Measurements from ENCODE around the gene CDKN2B. TPM values are rescaled to one million over a fixed set of nuclear protein-coding genes. Genes with fewer than 3 reads are reported as not detected.

The CDKN2B gene
- total RNA-seq, 1 donor from 2014 or later, result 1.8 TPM

- DNase-seq, result no peak
- intact Hi-C loops (cut with micrococcal nuclease), result loop anchor here (5.0 kb wide), 1 partner anchor 226 kb away; no protein-coding TSS in a partner anchor
- ATAC-seq, result no peak
Measured at GRCh38 chr9:22037954-22038690, 29.0 kb upstream of the CDKN2B start.

GRCh38 chr9:22036866-22037626 lies 27.9 kb upstream of the CDKN2B start:
- no peak for DNase-seq

GRCh38 chr9:22035591-22036011 lies 26.5 kb upstream of the CDKN2B start:
- no peak for ATAC-seq
- DNase-seq, result no peak
- intact Hi-C loops (cut with micrococcal nuclease), result loop anchor here (5.0 kb wide), 1 partner anchor 223 kb away; no protein-coding TSS in a partner anchor

More at GRCh38 chr9:22036866-22037626, 27.9 kb upstream of the CDKN2B start:
- intact Hi-C loops (cut with micrococcal nuclease), result loop anchor here (5.0 kb wide), 1 partner anchor 225 kb away; no protein-coding TSS in a partner anchor
- no peak for ATAC-seq

GRCh38 chr9:22033012-22033630 lies 24.0 kb upstream of the CDKN2B start:
- intact Hi-C loops (cut with micrococcal nuclease), result no loop called here
- no peak for ATAC-seq

GRCh38 chr9:22031655-22032411 lies 22.7 kb upstream of the CDKN2B start:
- no peak for DNase-seq
- ATAC-seq, result no peak
- intact Hi-C loops (cut with micrococcal nuclease), result no loop called here

More at GRCh38 chr9:22033012-22033630, 24.0 kb upstream of the CDKN2B start:
- DNase-seq, result no peak

- no peak for DNase-seq
- intact Hi-C loops (cut with micrococcal nuclease), result no loop called here
- ATAC-seq, result peak; percentile 32
Measured at GRCh38 chr9:22030101-22030598, 21.0 kb upstream of the CDKN2B start.

- ATAC-seq, result no peak
- DNase-seq, result no peak
- intact Hi-C loops (cut with micrococcal nuclease), result no loop called here
Measured at GRCh38 chr9:22029231-22029630, 20.1 kb upstream of the CDKN2B start.

- no peak for ATAC-seq
- no peak for DNase-seq
- intact Hi-C loops (cut with micrococcal nuclease), result no loop called here
Measured at GRCh38 chr9:22028394-22028793, 19.3 kb upstream of the CDKN2B start.

- intact Hi-C loops (cut with micrococcal nuclease), result no loop called here
- no peak for DNase-seq
- ATAC-seq, result no peak
Measured at GRCh38 chr9:22026696-22027095, 17.6 kb upstream of the CDKN2B start.

- ATAC-seq (no peak), DNase-seq (no peak)
- intact Hi-C loops (cut with micrococcal nuclease), result no loop called here
Measured at GRCh38 chr9:22022396-22022795, 13.3 kb upstream of the CDKN2B start.

- intact Hi-C loops (cut with micrococcal nuclease), result no loop called here
- ATAC-seq, result no peak
- no peak for DNase-seq
Measured at GRCh38 chr9:22010866-22011625, 1.9 kb upstream of the CDKN2B start.

- DNase-seq, result no peak
- no peak for ATAC-seq
- intact Hi-C loops (cut with micrococcal nuclease), result loop anchor here (5.0 kb wide), 1 partner anchor 197 kb away; no protein-coding TSS in a partner anchor
Measured at GRCh38 chr9:22009506-22009867, 382 bp upstream of the CDKN2B start.

- intact Hi-C loops (cut with micrococcal nuclease), result loop anchor here (5.0 kb wide), 1 partner anchor 196 kb away; no protein-coding TSS in a partner anchor
- ATAC-seq (no peak), DNase-seq (no peak)
Measured at GRCh38 chr9:22008384-22008716, 755 bp downstream of the CDKN2B start.

- peak; percentile 30 for DNase-seq
- no peak for ATAC-seq
- intact Hi-C loops (cut with micrococcal nuclease), result loop anchor here (5.0 kb wide), 1 partner anchor 194 kb away; no protein-coding TSS in a partner anchor
Measured at GRCh38 chr9:22005702-22006606, 3.2 kb downstream of the CDKN2B start.

GRCh38 chr9:22005021-22005701 lies 3.9 kb downstream of the CDKN2B start:
- ATAC-seq, result no peak
- no peak for DNase-seq
- intact Hi-C loops (cut with micrococcal nuclease), result loop anchor here (5.0 kb wide), 1 partner anchor 193 kb away; no protein-coding TSS in a partner anchor

- DNase-seq (no peak), ATAC-seq (no peak)
- intact Hi-C loops (cut with micrococcal nuclease), result no loop called here
Measured at GRCh38 chr9:22002038-22002437, 7.1 kb downstream of the CDKN2B start.

GRCh38 chr9:21998026-21998425 lies 11.1 kb downstream of the CDKN2B start:
- intact Hi-C loops (cut with micrococcal nuclease), result no loop called here
- no peak for DNase-seq
- ATAC-seq, result no peak

Measured in left ventricle myocardium superior (tissue), 1 donor.